Activated T-cell treated with anti-CD3 and anti-CD28 coated beads, Interleukin-2, amount 50 U/mL, for 24 hours (primary cell): ENCODE results near the gene FOXJ1.

Source experiments
- DNase-seq: peaks from one replicate; pipeline ENCODE4 v3.0.0-alpha.2; 2020
- H3K27ac Mint-ChIP-seq: 2 replicates; pipeline ENCODE4 v1.8.0; 2020; ENCODE audit warnings: mild to moderate bottlenecking, mixed read lengths
- H3K27me3 Mint-ChIP-seq: 2 replicates; pipeline ENCODE4 v1.8.0; 2020; ENCODE audit warnings: mixed read lengths
- H3K36me3 Mint-ChIP-seq: 2 replicates; pipeline ENCODE4 v1.8.0; 2020; ENCODE audit warnings: low read depth, mixed read lengths
- H3K4me1 Mint-ChIP-seq: 2 replicates; pipeline ENCODE4 v1.8.0; 2020; ENCODE audit warnings: low read depth, mixed read lengths
- H3K4me3 Mint-ChIP-seq: 2 replicates; pipeline ENCODE4 v1.8.0; 2020; ENCODE audit warnings: mild to moderate bottlenecking, moderate library complexity, mixed read lengths
- H3K9me3 Mint-ChIP-seq: 2 replicates; pipeline ENCODE4 v1.8.0; 2020; ENCODE audit warnings: mixed read lengths

Gene FOXJ1

DNA sequence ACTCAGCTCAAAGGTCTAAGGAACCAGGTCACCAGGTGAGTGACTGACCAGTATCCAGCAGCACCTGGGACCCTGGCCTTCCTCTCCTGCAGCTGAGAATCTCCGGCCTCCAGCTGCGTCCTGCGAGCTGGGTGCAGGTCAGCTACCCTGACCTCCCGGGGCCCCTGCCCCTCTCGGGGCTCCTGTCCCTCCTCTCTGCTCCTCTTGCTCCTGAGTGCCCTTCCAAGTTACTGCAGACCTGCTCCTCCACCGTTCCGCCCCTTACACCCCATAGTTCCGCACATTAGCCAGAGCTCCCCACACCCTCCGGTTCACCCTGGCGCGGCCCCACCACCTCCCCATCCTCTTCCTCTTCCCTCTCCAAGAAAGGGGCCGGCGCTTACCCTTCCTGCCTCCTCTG, 10.6 kb downstream of the FOXJ1 start:
- DNase-seq, result no peak
- H3K27ac Mint-ChIP-seq, result no peak overlapping the region
- no peaks in the 10 kb centered on the region for H3K9me3 Mint-ChIP-seq
- H3K36me3 Mint-ChIP-seq, result no peaks in the 10 kb centered on the region
- no peaks in the 10 kb centered on the region for H3K27me3 Mint-ChIP-seq
- H3K4me1 Mint-ChIP-seq, result peaks cover 23% of the 10 kb centered on the region
- no peak overlapping the region for H3K4me3 Mint-ChIP-seq

- H3K9me3 Mint-ChIP-seq, result no peaks in the 10 kb centered on the region
- H3K36me3 Mint-ChIP-seq, result no peaks in the 10 kb centered on the region
- H3K27ac Mint-ChIP-seq, result no peak overlapping the region
- no peak for DNase-seq
- H3K4me1 Mint-ChIP-seq, result peaks cover 19% of the 10 kb centered on the region
- H3K27me3 Mint-ChIP-seq, result no peaks in the 10 kb centered on the region
- H3K4me3 Mint-ChIP-seq, result no peak overlapping the region
Observed at GRCh38 chr17:76125922-76126321, 15.1 kb downstream of the FOXJ1 start.

GRCh38 chr17:76125391-76125675, 15.7 kb downstream of the FOXJ1 start:
- Mint-ChIP-seq H3K27ac (no peak overlapping the region), H3K4me1 (peaks cover 22% of the 10 kb centered on the region), H3K36me3 (no peaks in the 10 kb centered on the region), H3K27me3 (no peaks in the 10 kb centered on the region), H3K4me3 (no peak overlapping the region), H3K9me3 (no peaks in the 10 kb centered on the region)
- DNase-seq, result no peak

- H3K27ac Mint-ChIP-seq, result no peak overlapping the region
- H3K27me3 Mint-ChIP-seq, result no peaks in the 10 kb centered on the region
- no peaks in the 10 kb centered on the region for H3K9me3 Mint-ChIP-seq
- DNase-seq, result no peak
- peaks cover 22% of the 10 kb centered on the region for H3K4me1 Mint-ChIP-seq
- no peak overlapping the region for H3K4me3 Mint-ChIP-seq
- H3K36me3 Mint-ChIP-seq, result no peaks in the 10 kb centered on the region
Observed at GRCh38 chr17:76124582-76125390, 16.3 kb downstream of the FOXJ1 start.

GRCh38 chr17:76123749-76124581, 17.1 kb downstream of the FOXJ1 start:
- no peak for DNase-seq
- Mint-ChIP-seq H3K27me3 (no peaks in the 10 kb centered on the region), H3K27ac (no peak overlapping the region), H3K4me1 (peaks cover 22% of the 10 kb centered on the region), H3K36me3 (no peaks in the 10 kb centered on the region), H3K9me3 (no peaks in the 10 kb centered on the region), H3K4me3 (no peak overlapping the region)

DNA sequence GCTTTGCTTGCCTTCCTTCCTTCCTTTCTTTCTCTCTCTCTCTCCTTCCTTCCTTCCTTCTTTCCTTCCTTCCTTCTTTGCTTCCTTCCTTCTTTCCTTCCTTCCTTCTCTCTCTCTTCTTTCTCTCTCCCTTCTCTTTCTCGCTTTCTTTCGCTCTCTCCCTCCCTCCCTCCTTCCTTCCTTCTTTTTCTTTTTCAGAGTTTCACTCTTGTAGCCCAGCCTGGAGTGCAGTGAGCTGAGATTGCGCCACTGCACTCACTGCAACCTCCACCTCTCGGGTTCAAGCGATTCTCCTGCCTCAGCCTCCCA, 17.9 kb downstream of the FOXJ1 start:
- Mint-ChIP-seq H3K36me3 (no peaks in the 10 kb centered on the region), H3K27me3 (no peaks in the 10 kb centered on the region), H3K27ac (peak overlapping the region; percentile 41), H3K9me3 (no peaks in the 10 kb centered on the region), H3K4me1 (peaks cover 22% of the 10 kb centered on the region), H3K4me3 (no peak overlapping the region)
- no peak for DNase-seq

DNA sequence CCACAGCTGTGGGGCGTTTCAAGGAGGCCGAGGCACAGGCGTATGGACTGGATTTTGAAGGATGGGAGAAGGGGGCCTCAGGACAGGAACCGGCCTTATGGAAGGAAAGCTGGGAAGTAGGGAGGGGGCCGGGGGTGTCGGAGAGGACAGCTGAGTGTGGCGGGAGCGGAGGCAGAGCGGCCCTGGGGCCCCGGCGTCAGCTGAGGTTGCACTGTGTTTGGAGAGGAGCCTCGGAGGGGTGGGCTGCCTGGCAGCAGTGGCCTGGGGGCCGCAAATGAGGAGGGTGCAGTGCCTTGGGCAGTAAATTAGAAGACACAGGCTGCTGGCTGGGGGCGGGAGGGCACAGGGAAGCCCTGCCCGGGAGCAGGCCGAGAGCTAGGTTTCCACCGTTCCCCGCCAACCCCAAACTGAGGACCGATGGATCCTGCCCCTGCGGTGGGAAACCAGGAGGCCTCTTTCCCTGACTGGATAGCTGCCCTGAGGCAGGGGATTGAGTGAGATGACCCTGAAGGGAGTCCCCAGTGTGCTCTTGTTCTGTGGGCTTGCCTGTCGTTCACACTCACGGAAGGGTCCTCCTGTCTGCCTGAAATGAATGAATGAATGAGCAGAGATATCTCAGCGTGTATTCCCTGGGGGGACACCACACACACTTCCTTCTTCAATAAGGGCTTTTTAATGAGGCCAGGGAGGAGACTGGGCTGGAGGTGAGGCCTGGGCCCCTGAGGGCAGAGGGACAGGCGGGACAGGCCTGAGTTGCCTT, 18.4 kb downstream of the FOXJ1 start:
- peak overlapping the region; percentile 6 for H3K4me3 Mint-ChIP-seq
- DNase-seq, result no peak
- H3K4me1 Mint-ChIP-seq, result peaks cover 22% of the 10 kb centered on the region
- H3K27ac Mint-ChIP-seq, result peak overlapping the region; percentile 84
- no peaks in the 10 kb centered on the region for H3K36me3 Mint-ChIP-seq
- no peaks in the 10 kb centered on the region for H3K27me3 Mint-ChIP-seq
- H3K9me3 Mint-ChIP-seq, result no peaks in the 10 kb centered on the region

GRCh38 chr17:76121932-76122430, 19.1 kb downstream of the FOXJ1 start:
- H3K27me3 Mint-ChIP-seq, result no peaks in the 10 kb centered on the region
- peak overlapping the region; percentile 6 for H3K4me3 Mint-ChIP-seq
- peaks cover 18% of the 10 kb centered on the region for H3K4me1 Mint-ChIP-seq
- H3K9me3 Mint-ChIP-seq, result no peaks in the 10 kb centered on the region
- no peak for DNase-seq
- H3K27ac Mint-ChIP-seq, result peak overlapping the region; percentile 84
- H3K36me3 Mint-ChIP-seq, result no peaks in the 10 kb centered on the region

DNA sequence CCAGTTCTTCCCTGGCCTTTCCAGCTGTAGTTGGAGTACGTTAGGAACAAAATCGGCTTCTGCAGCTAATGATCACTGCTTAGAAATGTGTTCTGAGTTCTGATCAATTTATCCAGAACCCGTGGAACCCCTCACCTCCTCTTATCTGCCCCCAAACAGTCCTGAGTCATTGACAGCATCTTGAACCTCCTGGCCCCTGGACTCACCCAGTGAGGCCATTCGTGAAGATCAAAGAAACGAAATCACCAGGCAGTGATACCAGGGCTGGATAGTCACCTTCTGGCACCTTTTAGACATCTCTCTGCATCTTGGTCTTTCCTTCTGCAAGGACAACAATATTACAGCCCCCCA, 20.4 kb downstream of the FOXJ1 start:
- Mint-ChIP-seq H3K36me3 (no peaks in the 10 kb centered on the region), H3K27ac (peak overlapping the region; percentile 12), H3K27me3 (no peaks in the 10 kb centered on the region), H3K4me3 (no peak overlapping the region), H3K9me3 (no peaks in the 10 kb centered on the region), H3K4me1 (peaks cover 10% of the 10 kb centered on the region)
- DNase-seq, result no peak

DNA sequence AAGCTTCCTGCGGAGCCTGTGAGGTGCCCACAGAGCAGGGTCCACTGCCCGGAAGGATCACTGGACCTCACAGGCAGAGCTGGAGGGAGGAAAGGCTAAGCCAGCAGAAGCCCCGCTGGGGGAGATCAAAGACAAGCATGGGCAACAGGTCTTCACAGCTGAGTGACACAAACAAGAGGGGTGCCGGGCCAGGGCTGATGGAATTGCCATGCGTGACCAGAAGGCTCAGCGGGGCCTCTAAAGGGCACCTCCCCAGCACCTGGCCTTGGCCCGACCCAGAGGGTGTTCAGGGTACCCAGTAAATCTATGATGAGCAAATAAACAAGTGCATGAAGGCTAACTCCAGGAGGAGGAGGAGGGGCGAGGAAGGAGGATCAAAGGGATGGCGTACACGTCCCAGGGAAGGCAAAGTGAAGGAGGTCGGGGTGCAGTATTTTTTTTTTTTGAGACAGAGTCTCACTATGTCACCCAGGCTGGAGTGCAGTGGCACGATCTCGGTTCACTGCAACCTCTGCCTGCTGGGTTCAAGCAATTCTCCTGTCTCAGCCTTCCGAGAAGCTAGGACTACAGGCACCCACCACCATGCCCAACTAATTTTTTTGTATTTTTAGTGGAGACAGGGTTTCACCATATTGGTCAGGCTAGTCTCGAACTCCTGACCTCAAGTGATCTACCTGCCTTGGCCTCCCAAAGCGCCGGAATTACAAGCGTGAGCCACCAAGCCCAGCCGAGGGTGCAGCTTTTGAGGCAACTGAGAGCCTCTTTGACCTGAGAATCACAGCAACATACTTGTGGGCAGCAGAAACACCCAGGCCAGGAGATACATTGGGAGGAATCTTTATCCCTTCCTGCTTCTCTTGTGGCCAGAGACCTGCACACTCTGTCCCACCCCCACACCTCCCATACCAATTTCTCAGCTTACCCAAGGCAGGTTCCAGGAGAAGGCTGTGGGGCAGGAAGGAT, 21.4 kb downstream of the FOXJ1 start:
- DNase-seq, result no peak
- Mint-ChIP-seq H3K27ac (no peak overlapping the region), H3K4me1 (peaks cover 10% of the 10 kb centered on the region), H3K4me3 (no peak overlapping the region), H3K27me3 (no peaks in the 10 kb centered on the region), H3K9me3 (no peaks in the 10 kb centered on the region), H3K36me3 (no peaks in the 10 kb centered on the region)

GRCh38 chr17:76115138-76115754, 25.8 kb downstream of the FOXJ1 start:
- Mint-ChIP-seq H3K4me1 (no peaks in the 10 kb centered on the region), H3K27me3 (no peaks in the 10 kb centered on the region), H3K4me3 (no peak overlapping the region)

GRCh38 chr17:76111956-76112355, 29.1 kb downstream of the FOXJ1 start:
- no peaks in the 10 kb centered on the region for H3K9me3 Mint-ChIP-seq
- DNase-seq, result no peak
- H3K27me3 Mint-ChIP-seq, result no peaks in the 10 kb centered on the region
- no peak overlapping the region for H3K4me3 Mint-ChIP-seq
- H3K27ac Mint-ChIP-seq, result no peak overlapping the region
- H3K36me3 Mint-ChIP-seq, result no peaks in the 10 kb centered on the region
- no peaks in the 10 kb centered on the region for H3K4me1 Mint-ChIP-seq

More at GRCh38 chr17:76115138-76115754, 25.8 kb downstream of the FOXJ1 start:
- Mint-ChIP-seq H3K9me3 (no peaks in the 10 kb centered on the region), H3K27ac (no peak overlapping the region), H3K36me3 (no peaks in the 10 kb centered on the region)
- no peak for DNase-seq

GRCh38 chr17:76107509-76107908, 33.5 kb downstream of the FOXJ1 start:
- Mint-ChIP-seq H3K36me3 (peaks cover 13% of the 10 kb centered on the region), H3K4me3 (no peak overlapping the region), H3K27me3 (no peaks in the 10 kb centered on the region), H3K4me1 (peaks cover 14% of the 10 kb centered on the region), H3K27ac (no peak overlapping the region), H3K9me3 (no peaks in the 10 kb centered on the region)
- no peak for DNase-seq
